ENCODE measurements around the gene ST3GAL5. TPM values are rescaled to one million over a fixed set of nuclear protein-coding genes. Genes with fewer than 3 reads are reported as not detected.

The ST3GAL5 gene
- polyA plus RNA-seq, 1 of the 3 experiments (the other 2 are of a cell fraction), result 37.6 TPM

- no peak overlapping the region for H3K27ac ChIP-seq (ENCODE audit: low read depth in 2 of 2, low read length in 1 of 2)
- H3K4me1 ChIP-seq (ENCODE audit: control insufficient read depth in 1 of 2, insufficient read depth in 2 of 2, low read depth in 1 of 2, low read length in 1 of 2), result peaks cover 0 to 3% of the 10 kb centered on the region in 2 experiments; a peak in 1 of 4 replicates
- TF ChIP-seq FOXJ3 (CRISPR knock-in tag; IDR thresholded peaks at IDR 0.05), result no peak
- no peak for TF ChIP-seq FOXM1 (IDR thresholded peaks at IDR 0.05; ENCODE audit: low read depth)
- no peak for TF ChIP-seq TCF12 (IDR thresholded peaks at IDR 0.05)
- no peak overlapping the region for H3K9ac ChIP-seq
- H4K20me1 ChIP-seq (ENCODE audit: insufficient read depth), result no peaks in the 10 kb centered on the region
- no peaks in the 10 kb centered on the region for H3K27me3 ChIP-seq (ENCODE audit: insufficient read depth)
- WGBS (ENCODE audit: low lambda C conversion rate), result 93% methylated on average over 1 of the region's 1 CpG
- no peak overlapping the region for H3K4me3 ChIP-seq (ENCODE audit: low read depth in 2 of 2, low read length in 1 of 2)
- CTCF ChIA-PET, result interaction anchor here (0.7 kb wide), 1 partner anchor 16 kb away, joined by 4 read pairs; no protein-coding TSS in a partner anchor
- no peak overlapping the region for H3K4me2 ChIP-seq
- H3K9me3 ChIP-seq, result no peaks in the 10 kb centered on the region
- no peaks in the 10 kb centered on the region for H3K79me2 ChIP-seq (ENCODE audit: insufficient read depth)
- H2AFZ ChIP-seq (ENCODE audit: low read depth), result no peak overlapping the region
- POLR2A ChIA-PET, result no interaction called here
- no peaks in the 10 kb centered on the region for H3K9me2 ChIP-seq
- H3K36me3 ChIP-seq (replicated peaks in 1 of 2; ENCODE audit: control insufficient read depth in 1 of 2, insufficient read depth in 2 of 2, low read length in 1 of 2), result peaks cover 28 to 36% of the 10 kb centered on the region in 2 experiments
- peaks cover 8% of the 10 kb centered on the region for H3F3A ChIP-seq (replicated peaks; ENCODE audit: insufficient read depth)
- no peak for DNase-seq
Observed at GRCh38 chr2:85861180-85861579, 27.6 kb downstream of the ST3GAL5 start.

GRCh38 chr2:85858841-85859240 is 29.9 kb downstream of the ST3GAL5 start:
- H3K9ac ChIP-seq, result no peak overlapping the region
- DNase-seq, result no peak
- H2AFZ ChIP-seq (ENCODE audit: low read depth), result no peak overlapping the region
- peaks cover 0 to 3% of the 10 kb centered on the region in 2 experiments; a peak in 1 of 4 replicates for H3K4me1 ChIP-seq (ENCODE audit: control insufficient read depth in 1 of 2, insufficient read depth in 2 of 2, low read depth in 1 of 2, low read length in 1 of 2)
- no peak overlapping the region for H3K4me3 ChIP-seq (ENCODE audit: low read depth in 2 of 2, low read length in 1 of 2)
- POLR2A ChIA-PET, result no interaction called here
- peaks cover 44 to 46% of the 10 kb centered on the region in 2 experiments for H3K36me3 ChIP-seq (replicated peaks in 1 of 2; ENCODE audit: control insufficient read depth in 1 of 2, insufficient read depth in 2 of 2, low read length in 1 of 2)
- TF ChIP-seq REST (IDR thresholded peaks at IDR 0.05; ENCODE audit: low read depth, low read length) (no peak), PBX3 (IDR thresholded peaks at IDR 0.05) (no peak)
- peaks cover 4% of the 10 kb centered on the region for H3F3A ChIP-seq (replicated peaks; ENCODE audit: insufficient read depth)
- H3K9me3 ChIP-seq, result 0 out of 2 replicates have a peak, but pooled peaks cover 5% of the 10 kb centered on the region
- H3K9me2 ChIP-seq, result no peaks in the 10 kb centered on the region
- no peak overlapping the region for H3K4me2 ChIP-seq
- no peaks in the 10 kb centered on the region for H3K79me2 ChIP-seq (ENCODE audit: insufficient read depth)
- WGBS (ENCODE audit: low lambda C conversion rate), result 73% methylated on average over 3 of the region's 3 CpGs
- H3K27me3 ChIP-seq (ENCODE audit: insufficient read depth), result no peaks in the 10 kb centered on the region
- H3K27ac ChIP-seq (ENCODE audit: low read depth in 2 of 2, low read length in 1 of 2), result no peak overlapping the region
- CTCF ChIA-PET, result interaction anchor here (1.8 to 2.1 kb wide), 2 partner anchors 30 to 32 kb away, joined by 7 to 13 read pairs; partner anchors contain the start of gene ST3GAL5
- no peaks in the 10 kb centered on the region for H4K20me1 ChIP-seq (ENCODE audit: insufficient read depth)

- Histone ChIP-seq H3K27ac (ENCODE audit: low read depth in 2 of 2, low read length in 1 of 2) (no peak overlapping the region), H3K4me2 (no peak overlapping the region), H3K4me3 (ENCODE audit: low read depth in 2 of 2, low read length in 1 of 2) (no peak overlapping the region), H3F3A (replicated peaks; ENCODE audit: insufficient read depth) (no peaks in the 10 kb centered on the region), H3K9me3 (0 out of 2 replicates have a peak, but pooled peaks cover 5% of the 10 kb centered on the region), H3K9me2 (no peaks in the 10 kb centered on the region), H3K27me3 (ENCODE audit: insufficient read depth) (no peaks in the 10 kb centered on the region), H3K4me1 (ENCODE audit: control insufficient read depth in 1 of 2, insufficient read depth in 2 of 2, low read depth in 1 of 2, low read length in 1 of 2) (peaks cover 0 to 26% of the 10 kb centered on the region in 2 experiments; a peak in 2 of 4 replicates), H2AFZ (ENCODE audit: low read depth) (no peak overlapping the region), H3K36me3 (replicated peaks in 1 of 2; ENCODE audit: control insufficient read depth in 1 of 2, insufficient read depth in 2 of 2, low read length in 1 of 2) (peaks cover 23 to 47% of the 10 kb centered on the region in 2 experiments), H3K79me2 (ENCODE audit: insufficient read depth) (no peaks in the 10 kb centered on the region), H3K9ac (no peak overlapping the region), H4K20me1 (ENCODE audit: insufficient read depth) (no peaks in the 10 kb centered on the region)
- DNase-seq, result no peak
- WGBS (ENCODE audit: low lambda C conversion rate), result 96% methylated on average over 4 of the region's 4 CpGs
- ChIA-PET CTCF (interaction anchor here (0.6 to 1.2 kb wide), 2 partner anchors 34 to 226 kb away, joined by 3 to 5 read pairs; no protein-coding TSS in a partner anchor), POLR2A (no interaction called here)
- TF ChIP-seq MXI1 (IDR thresholded peaks at IDR 0.05; ENCODE audit: low read depth, low read length) (no peak), RXRA (IDR thresholded peaks at IDR 0.05; ENCODE audit: borderline replicate concordance, low read depth) (no peak), USF1 (IDR thresholded peaks at IDR 0.05; ENCODE audit: borderline replicate concordance, low read depth) (no peak), POLR2AphosphoS5 (IDR thresholded peaks at IDR 0.05; ENCODE audit: low read depth, low read length) (no peak), RFX5 (IDR thresholded peaks at IDR 0.05; ENCODE audit: low read length) (no peak), IRF3 (IDR thresholded peaks at IDR 0.05; ENCODE audit: low read depth, low read length) (no peak), MEF2A (IDR thresholded peaks at IDR 0.05; ENCODE audit: borderline replicate concordance, low read depth) (no peak), PBX3 (IDR thresholded peaks at IDR 0.05) (no peak), NFIC (IDR thresholded peaks at IDR 0.05; ENCODE audit: borderline replicate concordance) (no peak), GATA2 (CRISPR knock-in tag; IDR thresholded peaks at IDR 0.05) (no peak)
Observed at GRCh38 chr2:85854897-85855296, 33.9 kb downstream of the ST3GAL5 start.
